Omental fat pad (tissue), 4 donors: ENCODE data around the gene SYNE2. TPM values are rescaled to one million over a fixed set of nuclear protein-coding genes. Genes with fewer than 3 reads are reported as not detected.

Source experiments
- ATAC-seq: fragments of 150-250 bp; one replicate; pipeline ENCODE4 v1.9.1; 2016; ENCODE audit warnings: mild to moderate bottlenecking, moderate library complexity; ENCODE audit not compliant: low FRiP score
- DNase-seq: peaks from one replicate; pipeline ENCODE4 v3.0.0-alpha.2; 2019; ENCODE audit warnings: low spot score
- total RNA-seq, 4 donors: library from RNA; depleted of rRNA; stranded (reverse); fragments of >200 nt; gene quantifications; one replicate each; pipeline ENCODE4 v1.1.0, GENCODE V29; 2016
- TF ChIP-seq, protein P1 (sequence below), 3 donors: fragments of 450-650 bp; IDR thresholded peaks; one replicate each; pipeline ENCODE4 v1.5.1; 2016 to 2017; ENCODE audit warnings: antibody characterized with exemption in 3 of 3, mild to moderate bottlenecking in 3 of 3, moderate library complexity in 2 of 3

SYNE2 gene
- total RNA-seq, 4 donors from 2014 or later, result 162 to 274 (median 207) TPM

DNA sequence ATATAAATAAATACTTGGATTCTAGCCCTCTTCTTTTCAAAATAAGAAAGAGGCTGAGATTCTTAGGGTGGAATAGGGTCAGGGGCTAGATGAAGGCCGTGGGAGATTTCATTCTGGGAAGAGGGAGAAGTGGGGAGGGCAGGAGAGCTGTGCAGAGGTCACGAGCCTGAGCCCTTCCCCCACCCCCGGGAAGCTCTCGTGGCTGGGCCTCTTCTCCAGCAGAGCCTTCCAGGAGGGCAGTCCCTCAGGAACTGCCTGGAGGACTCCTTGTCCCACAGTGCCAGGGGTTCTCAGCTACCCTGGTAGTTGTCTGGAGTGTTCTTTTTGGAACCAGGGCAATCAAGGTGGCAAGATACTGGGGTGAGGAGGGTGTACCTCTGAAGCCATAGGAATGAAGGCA, 347.4 kb downstream of the SYNE2 start:
- ATAC-seq (no peak), DNase-seq (no peak)

DNA sequence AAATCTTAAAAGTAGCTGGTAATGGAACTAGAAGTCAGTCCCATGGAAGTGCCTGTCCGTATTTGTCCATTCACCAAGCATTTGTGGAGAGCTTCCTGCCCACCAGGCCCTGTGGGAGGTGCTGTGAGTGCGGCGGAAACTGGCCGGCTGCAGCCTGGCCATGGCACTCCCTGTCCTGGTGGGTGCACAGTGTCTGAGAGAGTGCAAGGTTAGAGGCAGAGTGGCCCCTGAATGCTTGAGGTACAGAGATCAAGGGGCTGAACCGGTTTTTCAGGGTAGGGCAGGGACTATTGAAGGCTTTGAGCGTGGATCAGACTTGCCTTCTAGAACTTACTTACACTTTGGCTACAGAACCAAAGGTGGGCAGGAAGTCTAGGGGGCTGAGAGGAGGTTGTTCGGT, 348.5 kb downstream of the SYNE2 start:
- TF ChIP-seq, protein P1, sequence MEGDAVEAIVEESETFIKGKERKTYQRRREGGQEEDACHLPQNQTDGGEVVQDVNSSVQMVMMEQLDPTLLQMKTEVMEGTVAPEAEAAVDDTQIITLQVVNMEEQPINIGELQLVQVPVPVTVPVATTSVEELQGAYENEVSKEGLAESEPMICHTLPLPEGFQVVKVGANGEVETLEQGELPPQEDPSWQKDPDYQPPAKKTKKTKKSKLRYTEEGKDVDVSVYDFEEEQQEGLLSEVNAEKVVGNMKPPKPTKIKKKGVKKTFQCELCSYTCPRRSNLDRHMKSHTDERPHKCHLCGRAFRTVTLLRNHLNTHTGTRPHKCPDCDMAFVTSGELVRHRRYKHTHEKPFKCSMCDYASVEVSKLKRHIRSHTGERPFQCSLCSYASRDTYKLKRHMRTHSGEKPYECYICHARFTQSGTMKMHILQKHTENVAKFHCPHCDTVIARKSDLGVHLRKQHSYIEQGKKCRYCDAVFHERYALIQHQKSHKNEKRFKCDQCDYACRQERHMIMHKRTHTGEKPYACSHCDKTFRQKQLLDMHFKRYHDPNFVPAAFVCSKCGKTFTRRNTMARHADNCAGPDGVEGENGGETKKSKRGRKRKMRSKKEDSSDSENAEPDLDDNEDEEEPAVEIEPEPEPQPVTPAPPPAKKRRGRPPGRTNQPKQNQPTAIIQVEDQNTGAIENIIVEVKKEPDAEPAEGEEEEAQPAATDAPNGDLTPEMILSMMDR (IDR thresholded peaks at IDR 0.05), result no peak
- no peak for ATAC-seq
- no peak for DNase-seq

More for the DNA sequence above, 347.4 kb downstream of the SYNE2 start:
- TF ChIP-seq, protein P1 (IDR thresholded peaks at IDR 0.05), result no peak

DNA sequence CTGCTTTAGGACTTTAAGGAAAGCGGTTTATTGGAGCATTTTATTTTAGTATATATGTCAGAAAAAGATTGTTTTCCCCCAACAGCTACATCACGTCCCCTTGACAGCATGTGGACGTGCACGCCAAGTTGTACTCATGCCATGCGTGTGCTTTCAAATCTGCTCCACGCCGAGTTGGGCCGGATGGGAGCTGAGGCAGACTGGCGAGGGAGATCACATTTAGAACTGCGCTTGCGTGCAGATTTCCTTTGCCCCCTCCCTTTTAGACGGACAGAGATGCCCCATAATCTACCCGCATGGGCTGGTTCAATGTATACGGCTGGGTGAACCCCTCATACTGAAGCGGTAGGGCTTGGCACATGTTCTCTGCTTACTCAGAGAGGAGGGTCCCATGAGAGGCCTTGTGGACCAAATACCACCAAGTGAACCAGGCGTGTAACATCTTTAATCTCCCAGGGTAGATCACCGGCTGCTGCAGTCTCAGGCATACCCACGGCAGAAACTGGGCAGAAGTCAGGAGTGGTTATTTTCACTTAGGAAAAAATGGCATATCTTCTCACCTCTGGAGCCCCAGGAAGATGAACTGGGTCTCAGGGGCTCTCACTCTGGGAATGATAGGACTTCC, 349.2 kb downstream of the SYNE2 start:
- ATAC-seq, result no peak
- DNase-seq, result no peak
- TF ChIP-seq, protein P1 (IDR thresholded peaks at IDR 0.05), result no peak

DNA sequence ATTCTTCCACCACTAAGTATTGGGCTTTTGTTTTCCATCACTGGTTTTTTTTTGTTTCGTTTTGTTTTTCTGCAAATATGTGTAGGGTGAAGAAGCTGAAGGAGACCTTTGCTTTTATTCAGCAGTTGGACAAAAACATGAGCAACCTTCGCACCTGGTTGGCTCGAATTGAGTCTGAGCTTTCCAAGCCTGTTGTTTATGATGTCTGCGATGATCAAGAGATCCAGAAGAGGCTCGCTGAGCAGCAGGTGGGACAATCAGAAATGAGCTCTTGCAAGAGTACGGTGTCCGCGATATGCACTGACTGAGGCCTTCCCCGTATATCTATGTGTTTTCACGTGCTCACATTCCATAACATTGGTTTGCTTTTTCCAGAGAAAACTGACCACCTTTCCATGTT, 349.9 kb downstream of the SYNE2 start:
- ATAC-seq (no peak), DNase-seq (no peak)
- TF ChIP-seq, protein P1 (IDR thresholded peaks at IDR 0.05), result no peak

DNA sequence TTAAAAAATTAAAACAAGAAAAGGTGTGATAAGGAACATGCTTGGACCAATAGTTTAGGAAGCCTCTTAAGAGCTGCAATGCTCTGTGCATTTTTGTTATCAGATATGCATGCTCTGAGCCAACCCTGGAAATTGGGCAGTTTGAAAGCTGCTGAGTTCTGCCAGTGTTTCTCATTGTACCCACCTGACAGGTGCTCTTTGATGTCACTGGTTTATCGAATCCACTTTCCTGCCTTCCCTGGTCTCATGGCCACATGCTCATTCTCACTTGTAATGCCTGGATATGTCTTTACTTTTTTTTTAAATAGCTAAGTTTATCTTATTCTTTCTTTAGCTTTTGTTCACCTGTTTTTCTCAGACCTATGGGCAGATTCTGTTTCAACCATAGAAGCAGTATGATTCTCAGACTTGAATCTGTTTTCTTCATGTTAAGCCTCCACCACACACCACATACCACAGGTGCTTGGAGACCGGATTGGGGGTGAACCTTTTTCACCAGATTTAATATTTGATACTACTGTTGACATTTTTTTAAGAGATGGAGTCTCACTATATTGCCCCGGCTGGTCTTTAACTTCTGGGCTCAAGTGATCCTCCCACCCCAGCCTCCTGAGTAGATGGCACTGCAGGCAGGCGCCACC, 350.7 kb downstream of the SYNE2 start:
- ATAC-seq (no peak), DNase-seq (no peak)
- TF ChIP-seq, protein P1 (IDR thresholded peaks at IDR 0.05), result no peak

DNA sequence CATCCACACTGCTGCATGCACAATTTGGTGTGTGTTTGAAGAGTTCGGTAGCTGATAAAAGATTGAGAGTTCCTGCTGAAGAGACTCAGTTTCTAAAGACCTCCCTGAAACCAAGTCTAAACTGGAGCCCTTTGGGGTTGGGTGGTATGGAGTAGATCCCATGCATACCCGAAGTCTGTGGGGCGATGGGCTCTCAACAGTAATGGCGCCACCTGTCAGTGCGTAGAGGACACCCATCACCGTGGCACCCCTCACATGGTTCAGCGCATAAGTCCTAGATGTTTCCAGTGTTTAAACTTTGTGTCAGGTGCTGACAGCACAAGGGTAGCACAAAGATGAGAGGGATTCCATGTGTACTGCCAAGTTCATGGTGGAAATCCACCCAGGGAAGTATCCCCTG, 355.5 kb downstream of the SYNE2 start:
- DNase-seq, result no peak
- TF ChIP-seq, protein P1 (IDR thresholded peaks at IDR 0.05), result no peak
- ATAC-seq, result no peak

DNA sequence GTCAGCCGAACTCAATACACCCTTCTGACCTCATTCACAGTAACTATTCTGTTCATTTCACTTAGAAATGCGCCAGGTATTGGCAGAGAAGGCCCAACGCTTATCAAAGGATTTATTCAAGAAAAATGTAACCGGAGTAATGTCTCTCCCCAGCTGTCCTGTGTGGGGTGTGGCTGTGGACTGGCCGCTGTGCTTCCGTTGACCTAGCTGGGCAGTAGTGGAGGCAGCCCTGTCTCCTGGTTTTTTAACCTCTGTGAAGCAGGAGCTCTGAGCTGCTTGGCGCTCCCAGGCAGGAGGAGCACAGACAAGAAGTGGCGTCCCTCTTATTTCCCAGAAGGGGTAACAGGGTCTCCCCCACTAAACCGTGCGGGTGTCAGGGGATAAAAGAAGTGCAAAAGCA, 356.2 kb downstream of the SYNE2 start:
- TF ChIP-seq, protein P1 (IDR thresholded peaks at IDR 0.05), result no peak
- no peak for ATAC-seq
- no peak for DNase-seq
